ENCODE results near the gene PLA2G4A.

Gene PLA2G4A

DNA sequence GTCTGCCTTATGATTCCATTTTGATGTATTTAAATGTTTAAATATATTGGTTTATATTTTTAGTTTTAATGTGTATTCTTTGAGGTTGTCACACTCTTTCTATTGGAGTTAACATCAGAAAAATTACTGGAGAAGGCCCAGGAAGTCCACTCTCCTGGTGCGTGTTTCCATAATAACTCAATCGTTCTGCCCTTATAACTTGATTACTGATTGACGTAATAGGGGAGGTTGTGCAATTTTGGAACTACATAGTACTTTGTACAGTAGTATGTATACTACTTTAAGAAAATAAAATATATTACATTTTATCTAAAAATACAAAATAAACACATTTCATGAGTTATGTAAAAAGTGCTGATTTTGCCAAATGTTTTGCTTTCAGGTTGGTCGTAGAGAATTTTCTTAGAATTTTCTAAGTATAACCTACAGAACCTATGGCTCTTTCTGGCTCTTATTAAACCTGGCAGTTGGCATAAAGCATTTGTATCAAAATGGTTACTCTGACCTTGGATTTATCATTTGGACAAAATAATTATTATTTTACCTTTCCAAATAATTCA lies 5.7 kb downstream of the PLA2G4A start:
- no peak for DNase-seq (ENCODE audit: low spot score)

DNA sequence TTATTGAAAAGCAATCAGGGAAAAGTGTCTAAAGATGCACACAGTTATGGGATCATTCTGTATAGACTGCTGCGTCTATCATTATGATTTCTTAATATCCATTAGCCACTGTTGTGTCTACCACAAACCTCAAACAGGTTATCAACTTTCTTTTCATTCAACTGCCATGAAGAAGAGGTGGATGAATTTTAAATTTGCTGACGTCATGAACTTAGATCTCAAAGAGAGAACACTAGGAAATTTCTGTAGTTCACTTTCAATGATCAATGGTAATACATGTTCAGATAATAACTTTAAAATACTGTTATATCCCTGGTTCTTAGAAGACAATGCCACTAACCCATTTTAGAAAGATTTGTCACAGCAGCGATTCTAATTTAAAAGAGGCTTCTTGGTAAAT lies 6.7 kb downstream of the PLA2G4A start:
- no peak for DNase-seq (ENCODE audit: low spot score)

DNA sequence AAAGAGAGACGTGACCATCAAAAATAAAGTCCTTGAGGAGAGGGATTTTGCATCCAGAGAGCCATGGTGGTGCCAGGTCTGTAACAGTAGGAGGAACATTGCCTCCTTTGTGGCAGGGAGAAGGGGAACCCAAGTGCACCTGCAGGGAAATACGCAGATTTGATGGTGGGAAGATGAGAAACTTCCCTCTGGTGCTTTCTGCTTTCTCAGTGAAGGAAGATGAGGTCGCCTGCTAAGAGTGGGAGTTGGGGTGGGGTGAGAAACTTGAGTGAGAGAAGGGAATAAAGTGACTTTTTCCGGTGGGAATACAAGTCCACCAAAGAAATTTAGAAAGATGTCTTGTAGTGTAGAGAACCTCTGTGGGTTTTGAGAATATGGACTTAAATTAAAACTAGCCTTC lies 9.1 kb downstream of the PLA2G4A start:
- no peak for DNase-seq (ENCODE audit: low spot score)

DNA sequence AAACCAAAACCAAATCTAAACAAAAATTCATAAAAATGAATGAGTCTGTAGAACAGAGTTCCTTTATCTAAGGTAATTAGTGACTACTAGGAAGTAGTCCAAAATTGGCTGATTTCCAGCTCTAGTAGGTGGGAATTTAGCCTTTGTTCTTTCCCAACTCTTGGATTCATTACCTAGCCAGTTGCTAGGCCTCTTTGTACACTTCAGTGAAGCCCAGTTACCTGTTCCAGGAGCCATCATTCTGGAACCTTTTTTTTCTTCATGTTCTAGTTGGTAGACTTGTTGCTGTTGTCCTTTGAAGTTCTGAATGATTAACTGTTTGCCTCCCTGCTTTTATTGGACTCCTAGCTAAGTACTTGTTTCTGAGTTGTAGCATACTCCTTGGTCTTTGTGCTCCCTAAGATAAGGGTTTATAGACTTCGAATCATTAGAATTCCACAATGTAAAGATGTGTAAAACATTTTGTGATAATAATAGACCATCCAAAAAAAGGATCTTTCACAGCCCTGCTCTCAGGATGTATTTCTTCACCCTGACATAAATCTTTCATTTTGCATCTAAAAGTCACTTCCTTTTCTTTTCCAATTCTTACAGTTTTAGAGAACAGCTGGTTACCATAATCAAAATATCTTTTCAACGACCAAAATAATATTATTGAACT lies 9.8 kb downstream of the PLA2G4A start:
- DNase-seq (ENCODE audit: low spot score) = no peak

DNA sequence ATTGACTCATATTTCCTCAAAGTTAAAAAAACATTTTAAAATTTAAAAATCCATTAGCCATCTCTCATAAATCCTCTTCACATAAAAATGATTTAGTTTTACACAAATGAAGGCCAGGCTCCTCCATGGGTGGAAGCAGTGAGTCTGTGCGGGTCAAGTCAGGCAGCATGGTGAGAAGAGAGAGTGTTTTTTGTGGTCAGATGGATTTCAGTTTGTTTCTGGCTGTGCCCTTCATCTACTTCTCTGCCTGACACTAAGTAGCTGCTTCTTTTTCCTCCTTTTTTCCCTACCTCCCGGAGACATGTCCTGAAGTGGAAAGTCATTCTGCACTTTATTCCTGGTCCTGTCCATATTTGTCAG lies 10.3 kb downstream of the PLA2G4A start:
- no peak for DNase-seq (ENCODE audit: low spot score)

DNA sequence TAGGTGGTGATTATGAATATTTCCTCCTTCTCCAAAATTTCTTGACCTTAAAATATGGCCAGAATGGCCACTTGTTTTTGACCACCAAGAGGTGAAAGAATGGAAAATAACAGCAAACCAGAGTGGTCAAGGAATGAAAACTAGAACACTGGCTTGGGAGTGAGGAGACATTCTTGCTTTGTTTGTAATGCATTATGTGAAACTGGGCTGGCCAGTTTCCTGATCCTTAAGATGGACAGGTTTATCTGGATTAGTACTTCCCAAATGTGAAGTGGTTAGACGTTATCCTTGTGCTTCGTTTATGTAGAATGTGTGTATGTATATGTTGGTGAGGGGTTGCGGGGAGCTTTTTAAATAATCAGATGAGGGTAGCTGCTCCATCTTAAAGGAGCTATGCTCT lies 12.8 kb downstream of the PLA2G4A start:
- no peak for DNase-seq (ENCODE audit: low spot score)

DNA sequence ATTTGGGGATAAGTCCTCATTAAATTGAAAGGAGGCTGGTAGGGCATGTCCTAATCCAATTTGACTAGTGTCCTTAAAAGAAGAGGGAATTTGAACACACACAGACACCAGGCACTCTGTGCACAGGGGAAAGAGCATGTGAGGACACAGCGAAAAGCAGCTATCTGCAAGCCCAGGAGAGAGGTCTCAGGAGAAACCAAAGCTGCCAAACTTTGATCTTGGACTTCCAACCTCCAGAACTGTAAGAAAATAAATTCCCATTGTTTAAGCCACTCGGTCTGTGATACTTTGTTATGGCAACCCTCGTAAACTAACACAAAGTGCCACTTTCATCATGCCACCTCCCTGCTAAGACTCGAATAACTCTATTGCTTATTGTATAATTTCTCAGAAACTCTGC lies 13.8 kb downstream of the PLA2G4A start:
- DNase-seq (ENCODE audit: low spot score) = no peak

DNA sequence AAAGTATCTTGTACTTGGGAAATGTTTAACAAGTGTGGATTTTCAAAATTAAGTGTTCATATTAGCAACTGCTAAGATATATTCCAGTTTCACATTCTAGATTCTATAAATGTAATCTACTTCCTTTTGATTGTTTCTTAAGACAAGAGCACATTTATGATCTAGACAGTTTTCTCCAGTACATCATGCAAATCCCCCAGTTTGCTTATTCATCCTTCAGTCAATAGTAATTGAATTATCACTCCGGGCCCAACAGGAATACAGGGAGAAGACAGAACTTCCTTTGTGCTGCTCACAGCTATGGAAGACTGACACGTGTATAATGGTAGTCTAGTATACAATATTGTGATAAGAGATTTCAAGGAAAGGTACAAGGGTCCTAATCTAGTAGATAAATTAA lies 14.5 kb downstream of the PLA2G4A start:
- no peak for DNase-seq (ENCODE audit: low spot score)

DNA sequence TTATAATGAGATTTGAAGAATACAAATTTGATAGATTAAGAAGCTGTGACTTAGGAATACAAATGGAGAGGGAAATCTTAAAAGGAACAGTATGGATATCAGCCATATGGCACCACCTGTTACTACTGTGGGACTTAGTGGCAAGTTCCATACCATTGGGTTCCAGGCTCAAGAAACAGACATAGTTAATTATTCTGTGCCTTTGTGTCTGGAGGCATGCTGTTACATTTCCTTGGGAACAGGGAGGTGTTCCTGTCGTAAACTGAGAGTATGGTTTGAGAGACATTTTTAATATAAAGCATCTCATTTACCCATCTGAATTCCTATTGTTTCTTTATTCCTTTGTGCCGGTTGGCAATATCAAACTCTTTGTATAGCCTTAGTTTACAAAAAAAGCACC lies 15.2 kb downstream of the PLA2G4A start:
- no peak for DNase-seq (ENCODE audit: low spot score)

DNA sequence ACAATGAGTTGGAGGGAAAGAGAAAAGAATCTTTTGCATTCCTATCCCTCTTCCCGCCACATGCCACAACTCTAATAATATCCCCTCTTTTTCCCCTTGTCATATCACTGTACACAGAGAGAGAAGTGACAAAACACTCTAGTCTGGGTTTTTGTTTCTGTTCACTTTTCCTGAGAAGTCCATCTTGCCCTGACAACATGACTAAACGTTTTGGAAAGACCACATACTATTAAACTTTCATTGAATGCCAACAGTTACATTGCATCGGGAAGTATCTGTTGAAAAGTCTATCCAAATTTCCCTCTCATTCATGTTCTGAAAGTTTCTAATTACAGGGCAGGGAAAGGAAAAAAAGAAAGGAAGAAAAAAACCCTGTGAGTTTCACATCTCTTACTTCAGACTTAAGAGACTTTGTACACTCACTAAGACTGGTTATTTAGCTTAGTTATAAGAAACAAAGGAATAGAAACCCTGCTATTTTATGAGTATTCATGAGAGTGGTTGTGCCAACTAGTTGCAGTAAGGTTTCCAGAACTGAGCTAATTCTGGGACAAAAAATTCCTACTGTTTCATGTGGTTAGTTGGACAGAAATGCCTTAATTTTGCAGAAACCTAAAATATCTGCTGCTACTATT lies 16.9 kb downstream of the PLA2G4A start:
- no peak for DNase-seq (ENCODE audit: low spot score)

DNA sequence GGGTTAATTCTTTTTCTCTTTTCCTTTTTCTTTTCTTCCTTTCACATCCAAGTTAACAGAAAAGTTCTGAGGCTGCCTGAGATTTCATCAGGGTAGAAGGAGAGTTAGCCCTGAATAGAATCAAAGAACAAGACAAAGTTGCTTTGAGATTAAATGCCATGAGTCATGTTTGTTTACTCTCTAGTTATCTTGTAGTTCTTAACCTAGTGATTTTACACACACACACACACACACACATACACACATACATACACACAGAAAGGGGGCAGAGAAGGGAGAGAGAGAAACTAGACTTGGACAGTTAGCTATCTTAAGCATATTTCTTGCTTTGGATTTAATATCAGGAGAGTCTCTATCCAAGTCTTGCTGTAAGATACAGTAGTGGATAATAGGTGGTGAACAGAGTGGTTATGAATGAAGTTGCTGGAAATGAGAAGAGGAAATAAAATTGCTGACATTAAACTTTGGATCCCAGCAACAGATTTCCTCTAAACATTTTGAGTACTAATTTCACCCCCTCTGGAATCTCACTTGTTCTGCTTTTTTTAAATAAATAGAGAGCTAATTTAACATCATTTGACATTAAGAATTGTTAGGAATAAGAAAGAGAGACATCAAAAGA lies 19.9 kb downstream of the PLA2G4A start:
- DNase-seq (ENCODE audit: low spot score) = no peak

DNA sequence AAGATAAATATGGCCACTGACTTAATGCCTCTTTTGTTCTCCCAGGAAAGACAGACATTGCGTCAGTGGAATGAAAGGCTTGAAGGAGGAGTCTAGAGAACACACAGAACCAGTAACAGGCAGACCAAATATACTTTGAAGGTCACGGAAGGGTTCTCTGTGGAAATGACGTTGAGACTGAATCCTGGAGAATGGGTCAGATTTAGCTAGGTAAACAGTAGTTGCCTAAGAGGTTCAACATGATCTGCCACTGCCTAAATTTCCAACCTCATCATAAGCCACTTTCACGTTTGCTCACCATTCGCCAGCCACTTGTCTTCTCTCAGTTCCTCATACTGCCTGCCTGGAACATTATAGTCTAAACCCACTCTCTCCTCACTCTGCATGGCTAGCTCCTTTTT lies 20.5 kb downstream of the PLA2G4A start:
- DNase-seq (ENCODE audit: low spot score) = no peak

DNA sequence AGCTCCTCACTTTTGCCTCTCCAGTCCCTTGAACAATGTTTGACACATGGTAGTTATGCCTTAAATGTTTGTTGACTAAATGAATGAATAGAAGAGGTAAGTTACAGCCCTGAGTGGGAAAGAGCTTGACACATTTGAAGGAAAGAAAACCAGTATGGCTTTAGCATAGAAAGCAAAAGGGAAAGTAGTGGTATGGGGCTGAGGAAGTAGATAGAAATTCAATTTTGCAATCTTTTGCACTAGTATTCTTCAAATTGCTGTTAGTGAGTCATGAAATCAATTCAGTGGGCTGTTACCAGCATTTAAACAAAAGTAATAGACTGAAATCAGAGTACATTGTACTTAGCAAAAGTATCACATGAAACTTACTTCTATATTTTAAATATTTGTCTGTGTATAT lies 21.1 kb downstream of the PLA2G4A start:
- no peak for DNase-seq (ENCODE audit: low spot score)

DNA sequence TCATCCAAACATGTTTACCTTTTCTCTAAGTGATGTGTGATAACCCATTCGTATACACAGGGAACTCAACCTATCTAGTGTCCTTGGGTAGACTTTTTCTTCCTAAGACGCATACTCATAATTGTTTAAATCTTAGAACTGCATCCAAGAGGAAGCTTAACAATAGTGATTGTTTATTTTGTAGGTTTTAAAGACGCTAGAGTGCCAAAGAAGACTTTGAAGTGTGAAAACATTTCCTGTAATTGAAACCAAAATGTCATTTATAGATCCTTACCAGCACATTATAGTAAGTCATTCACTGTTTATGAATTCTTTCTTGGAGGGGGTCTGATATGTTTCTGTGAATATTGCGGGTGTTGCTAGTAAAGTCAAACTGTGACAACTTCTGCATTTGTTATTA lies 25.4 kb downstream of the PLA2G4A start:
- no peak for DNase-seq (ENCODE audit: low spot score)

DNA sequence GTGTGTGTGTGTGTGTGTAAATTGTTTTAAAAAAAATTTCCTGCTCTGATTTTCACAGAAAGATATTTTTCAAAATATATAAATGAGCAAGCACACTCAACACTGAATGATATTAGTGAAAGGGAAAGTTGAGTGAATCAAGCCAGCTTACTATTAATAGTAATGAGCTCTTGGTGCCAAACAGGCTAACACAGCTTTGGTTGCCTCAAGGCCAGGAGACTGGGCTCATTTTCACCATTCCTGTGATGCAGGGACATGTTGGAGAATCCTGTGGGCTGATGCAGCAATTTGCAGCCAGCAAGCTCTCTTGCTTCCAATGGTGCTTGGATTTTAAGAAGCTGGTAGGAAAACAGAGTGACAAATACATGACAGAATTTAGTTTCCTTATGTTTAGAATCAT lies 30.2 kb downstream of the PLA2G4A start:
- no peak for DNase-seq (ENCODE audit: low spot score)

DNA sequence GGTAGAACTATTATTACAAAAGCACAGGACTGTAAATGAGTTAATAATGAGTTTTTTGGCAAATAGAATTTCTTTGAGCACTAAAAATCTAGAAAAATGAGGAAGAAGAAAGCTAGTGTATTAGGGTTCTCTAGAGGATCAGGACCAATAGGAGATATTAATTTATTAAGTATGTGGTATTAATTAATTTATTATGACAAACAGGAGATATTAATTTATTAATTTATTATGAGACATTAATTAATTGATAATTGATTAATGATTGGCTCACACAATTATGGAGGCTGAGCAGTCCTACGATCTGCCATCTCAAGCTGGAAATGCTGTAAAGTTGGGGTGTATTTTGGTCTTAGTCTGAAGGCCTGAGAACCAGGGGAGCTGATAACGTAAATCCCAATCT lies 31.2 kb downstream of the PLA2G4A start:
- no peak for DNase-seq (ENCODE audit: low spot score)

DNA sequence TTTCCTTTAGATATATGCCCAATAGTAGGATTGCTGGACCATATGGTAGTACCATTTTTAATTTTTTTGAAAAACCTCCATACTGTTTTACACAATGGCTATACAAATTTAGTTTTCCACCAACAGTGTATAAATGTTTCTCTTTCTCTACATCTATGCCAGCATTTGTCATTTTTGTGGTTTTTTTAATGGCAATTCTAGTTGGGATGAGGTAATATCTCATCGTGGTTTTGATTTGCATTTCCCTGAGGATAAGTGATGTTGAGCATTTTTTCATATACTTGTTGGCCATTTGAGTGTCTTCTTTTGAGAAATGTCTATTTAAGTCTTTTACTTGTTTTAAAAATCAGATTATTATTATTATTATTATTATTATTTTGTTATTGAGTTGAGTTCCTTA lies 35.5 kb downstream of the PLA2G4A start:
- DNase-seq (ENCODE audit: low spot score) = no peak

DNA sequence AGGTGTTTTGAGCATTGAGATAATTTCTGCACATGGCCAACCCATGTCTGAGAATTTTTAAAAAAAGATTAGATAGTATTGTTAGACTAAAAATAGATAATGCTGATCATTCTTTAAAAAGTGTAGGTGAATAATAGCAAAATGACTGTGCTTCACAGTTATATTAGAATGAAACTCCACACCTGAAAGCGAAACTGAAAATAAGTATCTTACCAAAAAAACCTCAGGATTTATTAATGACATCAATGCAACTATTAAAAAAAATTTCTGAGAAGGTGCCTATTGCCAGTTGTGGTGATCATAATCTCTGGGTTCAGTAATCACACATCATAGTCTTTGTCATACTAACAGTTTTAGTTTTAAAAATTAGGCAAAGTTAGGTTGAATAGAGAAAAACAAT lies 36.5 kb downstream of the PLA2G4A start:
- no peak for DNase-seq (ENCODE audit: low spot score)

DNA sequence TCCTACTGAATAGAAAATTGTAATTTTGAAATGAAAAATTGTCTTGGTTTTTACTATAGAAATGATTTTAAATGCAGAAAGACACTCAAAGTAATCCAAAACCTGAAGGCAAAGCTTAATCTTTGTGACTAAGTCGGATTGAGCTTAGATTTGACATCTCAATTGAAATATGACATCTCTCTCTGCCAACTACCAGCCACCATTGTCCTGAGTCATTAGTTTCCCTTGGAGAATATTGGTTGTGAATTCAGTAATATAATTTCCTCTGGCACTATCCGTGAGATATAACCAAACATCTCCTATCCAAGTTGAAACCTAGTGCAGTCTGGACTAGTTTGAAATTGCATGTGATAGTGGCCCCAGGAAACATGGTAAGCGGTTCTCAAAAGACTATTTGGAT lies 37.1 kb downstream of the PLA2G4A start:
- no peak for DNase-seq (ENCODE audit: low spot score)

DNA sequence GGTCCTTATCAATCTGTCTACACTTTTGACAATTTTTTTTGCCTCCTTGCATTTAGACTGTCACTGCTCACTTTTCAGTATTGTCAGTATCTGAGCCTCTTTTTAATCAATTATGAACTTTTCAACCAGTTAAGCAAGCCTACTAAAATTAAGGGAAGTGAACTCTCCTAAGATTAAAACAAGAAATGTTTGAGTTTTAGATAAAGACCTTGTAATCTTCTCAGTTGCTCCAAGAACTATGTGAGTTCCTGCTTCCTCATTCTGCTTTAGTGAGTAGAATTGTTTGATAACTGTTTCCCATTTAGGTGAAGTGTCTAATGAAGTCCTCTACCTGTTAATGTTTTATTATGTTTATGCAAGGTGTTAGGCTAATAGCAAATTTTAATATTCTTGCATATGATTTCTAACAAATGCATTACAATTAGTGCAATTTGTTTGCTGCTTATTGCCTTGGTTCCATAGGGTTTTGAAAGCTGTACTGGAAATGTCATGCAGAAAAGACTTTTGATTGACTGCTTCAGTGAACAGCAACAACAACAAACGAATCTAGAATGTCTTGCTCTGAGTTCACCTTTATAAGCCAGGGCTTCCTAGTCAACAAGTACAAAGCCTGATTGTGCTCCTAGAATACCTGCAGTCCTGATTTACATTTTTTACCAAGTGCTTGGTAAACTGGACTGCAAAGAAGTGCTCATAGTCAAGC lies 40.9 kb downstream of the PLA2G4A start:
- DNase-seq (ENCODE audit: low spot score) = no peak

DNA sequence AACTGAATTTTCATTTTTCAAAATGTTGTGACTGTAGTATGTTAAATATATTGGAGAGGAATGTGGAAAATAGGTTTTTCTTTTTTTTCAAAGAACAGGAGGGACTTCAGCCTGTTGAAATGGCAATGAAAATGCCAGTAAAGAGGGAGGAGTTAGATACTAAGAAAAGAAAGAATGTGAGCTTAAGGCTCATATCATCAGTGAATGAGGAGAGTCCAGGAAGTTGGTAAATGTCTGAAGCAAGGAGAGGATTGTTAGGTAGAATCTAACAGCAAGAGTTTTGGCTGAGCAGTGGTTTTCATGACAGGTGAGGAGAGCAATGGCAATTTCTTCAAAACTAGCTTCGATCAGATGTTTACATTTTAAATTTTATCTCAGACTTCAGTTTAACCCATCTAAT lies 43.0 kb downstream of the PLA2G4A start:
- no peak for DNase-seq (ENCODE audit: low spot score)

DNA sequence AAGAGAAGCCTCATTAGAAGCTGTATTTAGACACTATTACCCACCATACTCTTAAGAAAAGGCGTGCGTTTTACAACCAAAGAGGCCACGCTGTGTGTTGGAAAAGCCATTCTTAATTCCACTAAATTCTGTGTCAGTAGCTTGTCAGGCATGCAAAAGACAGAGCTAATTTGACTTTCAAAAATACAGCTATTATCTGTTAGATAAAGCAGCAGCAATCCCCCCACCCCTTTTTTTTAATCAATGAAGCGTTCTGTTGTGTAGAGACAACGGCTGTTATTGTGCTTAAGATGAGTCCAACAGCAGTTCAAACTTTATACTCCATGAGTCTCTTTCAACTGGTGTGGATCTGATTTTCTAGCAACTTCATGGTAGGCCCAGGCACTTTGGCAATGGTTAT lies 43.5 kb downstream of the PLA2G4A start:
- DNase-seq (ENCODE audit: low spot score) = no peak

DNA sequence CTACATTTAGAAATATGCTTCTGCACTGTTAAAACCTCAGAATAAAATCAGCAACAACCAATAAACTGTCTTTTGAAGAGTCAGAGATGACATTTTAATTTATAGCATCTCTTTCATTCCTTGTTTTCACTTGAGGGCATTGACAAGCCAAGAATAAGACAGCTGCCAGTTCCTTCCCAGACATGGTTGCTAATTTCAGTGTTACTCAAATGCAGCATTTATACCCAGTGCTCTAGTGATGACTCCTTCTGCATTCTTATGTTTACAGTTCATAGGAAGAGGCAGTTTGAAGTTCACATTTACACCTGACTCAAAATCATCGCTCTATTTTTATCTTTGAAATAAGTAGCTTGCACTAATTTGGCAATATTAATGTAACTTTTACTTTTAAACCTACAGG lies 44.9 kb downstream of the PLA2G4A start:
- DNase-seq (ENCODE audit: low spot score) = no peak

Data from D341Med (cell line).